Activated naive CD8-positive, alpha-beta T cell treated with anti-CD3 and anti-CD28 coated beads, Interleukin-2, amount 50 U/mL, for 24 hours (primary cell): ENCODE results near the gene CFAP97.
"Not testable (repeated sequence)": the region's sequence is repeated elsewhere in the genome, so short reads cannot be mapped to it uniquely, and the experiment has no call there.

Experiments used
- ATAC-seq: fragments of 150-1000 bp; cut with Tn5 transposase; one replicate; pipeline ENCODE4 v1.10.0; 2021
- DNase-seq: peaks from one replicate; pipeline ENCODE4 v3.0.0; 2021
- H3K27ac Mint-ChIP-seq: one replicate; pipeline ENCODE4 v1.8.0; 2021; ENCODE audit warnings: mild to moderate bottlenecking, mixed read lengths
- H3K27me3 Mint-ChIP-seq: one replicate; pipeline ENCODE4 v1.8.0; 2021; ENCODE audit warnings: mixed read lengths
- H3K36me3 Mint-ChIP-seq: one replicate; pipeline ENCODE4 v1.8.0; 2021; ENCODE audit warnings: low read depth, mixed read lengths
- H3K4me1 Mint-ChIP-seq: one replicate; pipeline ENCODE4 v1.8.0; 2021; ENCODE audit warnings: mixed read lengths
- H3K4me3 Mint-ChIP-seq: one replicate; pipeline ENCODE4 v1.8.0; 2021; ENCODE audit warnings: mild to moderate bottlenecking, moderate library complexity, mixed read lengths
- H3K9me3 Mint-ChIP-seq: one replicate; pipeline ENCODE4 v1.8.0; 2021; ENCODE audit warnings: mixed read lengths

Gene CFAP97

GRCh38 chr4:185212581-185212980 lies 8.8 kb upstream of the CFAP97 start:
- Mint-ChIP-seq H3K4me3 (no peak overlapping the region), H3K9me3 (no peaks in the 10 kb centered on the region), H3K27ac (no peak overlapping the region), H3K4me1 (peaks cover 52% of the 10 kb centered on the region), H3K27me3 (peaks cover 6% of the 10 kb centered on the region), H3K36me3 (peaks cover 2% of the 10 kb centered on the region)
- ATAC-seq (no peak), DNase-seq (no peak)

- no peaks in the 10 kb centered on the region for H3K9me3 Mint-ChIP-seq
- peaks cover 47% of the 10 kb centered on the region for H3K4me1 Mint-ChIP-seq
- ATAC-seq (no peak), DNase-seq (no peak)
- no peak overlapping the region for H3K27ac Mint-ChIP-seq
- peaks cover 2% of the 10 kb centered on the region for H3K36me3 Mint-ChIP-seq
- H3K27me3 Mint-ChIP-seq, result peaks cover 6% of the 10 kb centered on the region
- peak overlapping the region; percentile 92 for H3K4me3 Mint-ChIP-seq
Measured at GRCh38 chr4:185211641-185212040, 7.8 kb upstream of the CFAP97 start.

GRCh38 chr4:185211035-185211434 lies 7.2 kb upstream of the CFAP97 start:
- ATAC-seq (no peak), DNase-seq (no peak)
- H3K4me3 Mint-ChIP-seq, result peak overlapping the region; percentile 92
- no peak overlapping the region for H3K27ac Mint-ChIP-seq
- H3K27me3 Mint-ChIP-seq, result peaks cover 6% of the 10 kb centered on the region
- peaks cover 43% of the 10 kb centered on the region for H3K4me1 Mint-ChIP-seq
- H3K36me3 Mint-ChIP-seq, result peaks cover 2% of the 10 kb centered on the region
- H3K9me3 Mint-ChIP-seq, result no peaks in the 10 kb centered on the region

- H3K27me3 Mint-ChIP-seq, result peaks cover 6% of the 10 kb centered on the region
- peaks cover 40% of the 10 kb centered on the region for H3K4me1 Mint-ChIP-seq
- H3K27ac Mint-ChIP-seq, result no peak overlapping the region
- H3K4me3 Mint-ChIP-seq, result peak overlapping the region; percentile 92
- peaks cover 2% of the 10 kb centered on the region for H3K36me3 Mint-ChIP-seq
- no peaks in the 10 kb centered on the region for H3K9me3 Mint-ChIP-seq
- DNase-seq (peak; percentile 44), ATAC-seq (peak; percentile 47)
Measured at GRCh38 chr4:185210102-185210981, 6.5 kb upstream of the CFAP97 start.

GRCh38 chr4:185209852-185210101 lies 6.0 kb upstream of the CFAP97 start:
- not testable (repeated sequence) for DNase-seq, H3K36me3 Mint-ChIP-seq, H3K4me3 Mint-ChIP-seq, H3K27me3 Mint-ChIP-seq, H3K9me3 Mint-ChIP-seq, H3K27ac Mint-ChIP-seq
- ATAC-seq, result peak; percentile 52
- H3K4me1 Mint-ChIP-seq, result peaks cover 46% of the 10 kb centered on the region

- Mint-ChIP-seq H3K36me3 (peaks cover 2% of the 10 kb centered on the region), H3K4me3 (peak within 1 kb of the TSS; percentile 92), H3K27ac (peak within 1 kb of the TSS; percentile 46), H3K4me1 (peaks cover 49% of the 10 kb centered on the region), H3K9me3 (no peaks in the 10 kb centered on the region), H3K27me3 (peaks cover 6% of the 10 kb centered on the region)
- DNase-seq (peak; percentile 89), ATAC-seq (peak; percentile 92)
Measured at GRCh38 chr4:185209031-185209851, 5.4 kb upstream of the CFAP97 start, which contains the start of gene SNX25. Gene SNX25 (plus strand): TSS chr4:185209598. CDS start chr4:185209827, 229 bp downstream.

GRCh38 chr4:185207466-185207865 lies 3.7 kb upstream of the CFAP97 start:
- ATAC-seq, result no peak
- Mint-ChIP-seq H3K36me3 (no peaks in the 10 kb centered on the region), H3K27ac (no peak overlapping the region), H3K4me1 (peaks cover 42% of the 10 kb centered on the region), H3K9me3 (no peaks in the 10 kb centered on the region), H3K27me3 (peaks cover 6% of the 10 kb centered on the region), H3K4me3 (no peak overlapping the region)
- DNase-seq, result no peak

GRCh38 chr4:185205697-185206342 lies 2.0 kb upstream of the CFAP97 start:
- H3K4me3 Mint-ChIP-seq, result no peak overlapping the region
- no peak overlapping the region for H3K27ac Mint-ChIP-seq
- H3K4me1 Mint-ChIP-seq, result peaks cover 44% of the 10 kb centered on the region
- H3K36me3 Mint-ChIP-seq, result peaks cover under 1% of the 10 kb centered on the region
- peaks cover under 1% of the 10 kb centered on the region for H3K27me3 Mint-ChIP-seq
- DNase-seq (no peak), ATAC-seq (no peak)
- H3K9me3 Mint-ChIP-seq, result no peaks in the 10 kb centered on the region

GRCh38 chr4:185205073-185205472 lies 1.3 kb upstream of the CFAP97 start:
- H3K4me1 Mint-ChIP-seq, result peaks cover 40% of the 10 kb centered on the region
- not testable (repeated sequence) for DNase-seq, ATAC-seq, H3K36me3 Mint-ChIP-seq, H3K9me3 Mint-ChIP-seq, H3K27me3 Mint-ChIP-seq
- peak overlapping the region; percentile 95 for H3K27ac Mint-ChIP-seq
- H3K4me3 Mint-ChIP-seq, result peak overlapping the region; percentile 90

GRCh38 chr4:185204238-185204910 lies 574 bp upstream of the CFAP97 start:
- peaks cover 43% of the 10 kb centered on the region for H3K4me1 Mint-ChIP-seq
- no peaks in the 10 kb centered on the region for H3K9me3 Mint-ChIP-seq
- H3K27ac Mint-ChIP-seq, result peak overlapping the region; percentile 95
- no peak for DNase-seq
- no peaks in the 10 kb centered on the region for H3K27me3 Mint-ChIP-seq
- ATAC-seq, result no peak
- peaks cover 12% of the 10 kb centered on the region for H3K36me3 Mint-ChIP-seq
- peak overlapping the region; percentile 90 for H3K4me3 Mint-ChIP-seq

- H3K27me3 Mint-ChIP-seq, result no peaks in the 10 kb centered on the region
- H3K27ac Mint-ChIP-seq, result peak overlapping the region; percentile 95
- ATAC-seq, result no peak
- peaks cover 36% of the 10 kb centered on the region for H3K4me1 Mint-ChIP-seq
- H3K36me3 Mint-ChIP-seq, result peaks cover 12% of the 10 kb centered on the region
- H3K4me3 Mint-ChIP-seq, result peak overlapping the region; percentile 90
- DNase-seq, result no peak
- no peaks in the 10 kb centered on the region for H3K9me3 Mint-ChIP-seq
Measured at GRCh38 chr4:185202984-185203485, 765 bp downstream of the CFAP97 start.

GRCh38 chr4:185201977-185202962 lies 1.5 kb downstream of the CFAP97 start:
- Mint-ChIP-seq H3K36me3 (peaks cover 12% of the 10 kb centered on the region), H3K27ac (peak overlapping the region; percentile 95), H3K4me3 (peak overlapping the region; percentile 90), H3K9me3 (no peaks in the 10 kb centered on the region), H3K4me1 (peaks cover 36% of the 10 kb centered on the region), H3K27me3 (no peaks in the 10 kb centered on the region)
- ATAC-seq, result no peak
- DNase-seq, result no peak

- not testable (repeated sequence) for H3K9me3 Mint-ChIP-seq, H3K27ac Mint-ChIP-seq, DNase-seq, H3K27me3 Mint-ChIP-seq, H3K4me3 Mint-ChIP-seq, ATAC-seq
- H3K4me1 Mint-ChIP-seq, result peaks cover 34% of the 10 kb centered on the region
- peaks cover 23% of the 10 kb centered on the region for H3K36me3 Mint-ChIP-seq
Measured at GRCh38 chr4:185198189-185198588, 5.6 kb downstream of the CFAP97 start.
